Trophoblast cell (in vitro differentiated cells and primary cell): ENCODE data around the gene RELCH.

ENCODE experiments used
- DNase-seq, 2 donors: peaks; one replicate each; pipeline ENCODE4 v3.0.0-alpha.2; 2016
- H2AFZ ChIP-seq: 2 replicates; pipeline ENCODE4 v1.6.1; 2013; ENCODE audit warnings: low read length, moderate library complexity, mild to moderate bottlenecking; ENCODE audit not compliant: insufficient read depth, poor library complexity
- H2AK5ac ChIP-seq: 2 replicates; pipeline ENCODE4 v1.6.1; 2013; ENCODE audit warnings: mild to moderate bottlenecking, low read length
- H2BK120ac ChIP-seq: 2 replicates; pipeline ENCODE4 v1.6.1; 2013; ENCODE audit warnings: low read length, mild to moderate bottlenecking, moderate library complexity; ENCODE audit not compliant: insufficient read depth, poor library complexity
- H2BK12ac ChIP-seq: 2 replicates; pipeline ENCODE4 v1.6.1; 2013; ENCODE audit warnings: mild to moderate bottlenecking, low read length, moderate library complexity
- H2BK5ac ChIP-seq: 2 replicates; pipeline ENCODE4 v1.6.1; 2013; ENCODE audit warnings: low read length, low read depth, moderate library complexity, mild to moderate bottlenecking; ENCODE audit not compliant: poor library complexity
- H3K14ac ChIP-seq: 2 replicates; pipeline ENCODE4 v1.6.1; 2013; ENCODE audit warnings: mild to moderate bottlenecking, low read length
- H3K18ac ChIP-seq: 2 replicates; pipeline ENCODE4 v1.6.1; 2013; ENCODE audit warnings: mild to moderate bottlenecking, low read length
- H3K23ac ChIP-seq: 2 replicates; pipeline ENCODE4 v1.6.1; 2013; ENCODE audit warnings: low read length
- H3K27ac ChIP-seq: 2 replicates; pipeline ENCODE4 v1.5.1; 2013; ENCODE audit warnings: low read depth, mild to moderate bottlenecking, inconsistent platforms, low read length, moderate library complexity
- H3K27me3 ChIP-seq: 2 replicates; pipeline ENCODE4 v1.6.1; 2013; ENCODE audit warnings: inconsistent platforms, mild to moderate bottlenecking, low read length, moderate library complexity; ENCODE audit not compliant: insufficient read depth
- H3K36me3 ChIP-seq, 2 experiments: 1 replicate in 1 of 2; 2 replicates in 1 of 2; pipeline ENCODE4 v1.6.1; 2013; ENCODE audit warnings: low read length in 2 of 2, mild to moderate bottlenecking in 2 of 2, moderate library complexity in 1 of 2; ENCODE audit not compliant: insufficient read depth in 2 of 2, control insufficient read depth in 1 of 2
- H3K4ac ChIP-seq: 2 replicates; pipeline ENCODE4 v1.6.1; 2013; ENCODE audit warnings: low read depth, mild to moderate bottlenecking, low read length, moderate library complexity
- H3K4me1 ChIP-seq, 2 experiments: 1 replicate in 1 of 2; 2 replicates in 1 of 2; pipeline ENCODE4 v1.6.1; 2013; ENCODE audit warnings: low read length in 2 of 2, mild to moderate bottlenecking in 2 of 2, moderate library complexity in 1 of 2; ENCODE audit not compliant: insufficient read depth in 2 of 2, control insufficient read depth in 1 of 2
- H3K4me2 ChIP-seq: 2 replicates; pipeline ENCODE4 v1.6.1; 2013; ENCODE audit warnings: inconsistent platforms, mild to moderate bottlenecking, low read length, moderate library complexity
- H3K4me3 ChIP-seq: 2 replicates; pipeline ENCODE4 v1.5.1; 2013; ENCODE audit warnings: mild to moderate bottlenecking, low read depth, low read length, inconsistent platforms
- H3K79me1 ChIP-seq: one replicate; pipeline ENCODE4 v1.6.1; 2013; ENCODE audit warnings: low read length
- H3K79me2 ChIP-seq: 2 replicates; pipeline ENCODE4 v1.6.1; 2013; ENCODE audit warnings: low read length, mild to moderate bottlenecking; ENCODE audit not compliant: control insufficient read depth, insufficient read depth, poor library complexity
- H3K9ac ChIP-seq: 2 replicates; pipeline ENCODE4 v1.6.1; 2013; ENCODE audit warnings: mild to moderate bottlenecking, low read length
- H3K9me3 ChIP-seq: 2 replicates; pipeline ENCODE4 v1.6.1; 2013; ENCODE audit warnings: low read depth, mild to moderate bottlenecking, control low read depth, inconsistent platforms, low read length; ENCODE audit not compliant: insufficient read depth
- H4K12ac ChIP-seq: 2 replicates; pipeline ENCODE4 v1.6.1; 2013; ENCODE audit warnings: low read depth, mild to moderate bottlenecking, low read length, moderate library complexity
- H4K8ac ChIP-seq: 2 replicates; pipeline ENCODE4 v1.6.1; 2013; ENCODE audit warnings: low read depth, mild to moderate bottlenecking, low read length, moderate library complexity
- H4K91ac ChIP-seq: one replicate; pipeline ENCODE4 v1.6.1; 2013; ENCODE audit warnings: low read depth, mild to moderate bottlenecking, low read length, moderate library complexity
- WGBS: extraction: QIAGEN DNeasy Blood & Tissue Kit; methylation state at CpG from one replicate; pipeline ENCODE4 v1.1.7; 2013; ENCODE audit warnings: missing lambda C conversion rate; ENCODE audit not compliant: insufficient read length, insufficient coverage; ENCODE audit errors: extremely low coverage; 5-methylcytosine and 5-hydroxymethylcytosine counted together

RELCH gene

GRCh38 chr18:62189208-62189607 is 2.2 kb downstream of the RELCH start:
- Histone ChIP-seq H2AK5ac (no peak overlapping the region), H2BK120ac (no peak overlapping the region), H4K91ac (no peak overlapping the region), H2BK5ac (no peak overlapping the region), H4K12ac (no peak overlapping the region), H3K4me1 (no peaks in the 10 kb centered on the region), H3K27ac (no peak overlapping the region), H2BK12ac (no peak overlapping the region), H3K27me3 (no peaks in the 10 kb centered on the region), H2AFZ (no peak overlapping the region), H4K8ac (no peak overlapping the region), H3K9me3 (peaks cover 4% of the 10 kb centered on the region), H3K4ac (no peak overlapping the region), H3K4me3 (no peak overlapping the region), H3K9ac (no peak overlapping the region), H3K14ac (no peak overlapping the region), H3K79me1 (peaks cover 8% of the 10 kb centered on the region), H3K23ac (no peak overlapping the region), H3K36me3 (no peaks in the 10 kb centered on the region), H3K79me2 (peaks cover 12% of the 10 kb centered on the region), H3K18ac (no peak overlapping the region), H3K4me2 (no peak overlapping the region)
- WGBS: no CpG with 5 or more reads among the region's 2 CpGs
- DNase-seq: no peak

- H3K9me3 ChIP-seq: no peaks in the 10 kb centered on the region
- H3K4me3 ChIP-seq: no peak overlapping the region
- no peak overlapping the region for H2AFZ ChIP-seq
- H4K8ac ChIP-seq: no peak overlapping the region
- no peak overlapping the region for H2BK120ac ChIP-seq
- no peaks in the 10 kb centered on the region for H3K36me3 ChIP-seq
- no peak overlapping the region for H2AK5ac ChIP-seq
- no peak overlapping the region for H3K18ac ChIP-seq
- no peak overlapping the region for H3K4me2 ChIP-seq
- H3K27ac ChIP-seq: no peak overlapping the region
- H3K4ac ChIP-seq: peak overlapping the region; percentile 91
- H3K14ac ChIP-seq: no peak overlapping the region
- H2BK5ac ChIP-seq: no peak overlapping the region
- H4K91ac ChIP-seq: no peak overlapping the region
- H2BK12ac ChIP-seq: no peak overlapping the region
- H3K4me1 ChIP-seq: no peaks in the 10 kb centered on the region
- no peaks in the 10 kb centered on the region for H3K27me3 ChIP-seq
- no CpG with 5 or more reads among the region's 7 CpGs for WGBS
- no peak overlapping the region for H4K12ac ChIP-seq
- no peak overlapping the region for H3K23ac ChIP-seq
- H3K9ac ChIP-seq: no peak overlapping the region
- peaks cover 2% of the 10 kb centered on the region for H3K79me2 ChIP-seq
- H3K79me1 ChIP-seq: no peaks in the 10 kb centered on the region
- peak in 1 of 2 donors; percentile 56 for DNase-seq
Measured at GRCh38 chr18:62196079-62196478, 9.0 kb downstream of the RELCH start.

GRCh38 chr18:62196980-62197379 is 9.9 kb downstream of the RELCH start:
- Histone ChIP-seq H4K8ac (no peak overlapping the region), H2AK5ac (no peak overlapping the region), H3K36me3 (no peaks in the 10 kb centered on the region), H3K18ac (no peak overlapping the region), H3K27ac (no peak overlapping the region), H2AFZ (no peak overlapping the region), H3K4me3 (no peak overlapping the region), H3K9ac (no peak overlapping the region), H3K9me3 (no peaks in the 10 kb centered on the region), H3K23ac (no peak overlapping the region), H2BK12ac (no peak overlapping the region), H4K91ac (no peak overlapping the region), H4K12ac (no peak overlapping the region), H3K79me1 (no peaks in the 10 kb centered on the region), H3K4me2 (no peak overlapping the region), H3K4ac (no peak overlapping the region), H2BK5ac (no peak overlapping the region), H3K14ac (no peak overlapping the region), H3K79me2 (no peaks in the 10 kb centered on the region), H2BK120ac (no peak overlapping the region), H3K4me1 (no peaks in the 10 kb centered on the region), H3K27me3 (no peaks in the 10 kb centered on the region)
- no peak for DNase-seq

GRCh38 chr18:62198259-62198658 is 11.2 kb downstream of the RELCH start:
- H3K9ac ChIP-seq: no peak overlapping the region
- H4K91ac ChIP-seq: no peak overlapping the region
- H3K79me2 ChIP-seq: no peaks in the 10 kb centered on the region
- no peak overlapping the region for H2AFZ ChIP-seq
- no peak overlapping the region for H2BK120ac ChIP-seq
- no peak overlapping the region for H4K8ac ChIP-seq
- no peaks in the 10 kb centered on the region for H3K9me3 ChIP-seq
- no peak overlapping the region for H4K12ac ChIP-seq
- H3K27me3 ChIP-seq: no peaks in the 10 kb centered on the region
- no peak overlapping the region for H3K18ac ChIP-seq
- no CpG with 5 or more reads among the region's 2 CpGs for WGBS
- H3K27ac ChIP-seq: no peak overlapping the region
- H2BK5ac ChIP-seq: no peak overlapping the region
- peak; percentile 51 to 85 for DNase-seq
- H3K4me2 ChIP-seq: no peak overlapping the region
- no peaks in the 10 kb centered on the region for H3K79me1 ChIP-seq
- no peak overlapping the region for H2BK12ac ChIP-seq
- H3K4me1 ChIP-seq: no peaks in the 10 kb centered on the region
- no peak overlapping the region for H3K23ac ChIP-seq
- no peak overlapping the region for H3K4ac ChIP-seq
- no peak overlapping the region for H3K14ac ChIP-seq
- no peak overlapping the region for H2AK5ac ChIP-seq
- H3K4me3 ChIP-seq: no peak overlapping the region
- H3K36me3 ChIP-seq: no peaks in the 10 kb centered on the region
